GM12878 (cell line): Measurements from ENCODE around the gene PCNX1. TPM values are rescaled to one million over a fixed set of nuclear protein-coding genes. Genes with fewer than 3 reads are reported as not detected.

Experiments used
- ASH2L ChIP-seq: fragments of 300-600, 200-600 bp; sonication (generic); IDR thresholded peaks from 2 replicates; pipeline ENCODE4 v1.6.1; 2017; ENCODE audit warnings: low read depth, mild to moderate bottlenecking, borderline replicate concordance
- BHLHE40 ChIP-seq, 2 experiments: fragments of 450-650 bp in 1 of 2; IDR thresholded peaks; 2 replicates each; pipeline ENCODE4 v1.6.1; 2011 to 2017; ENCODE audit warnings: low read depth in 2 of 2, borderline replicate concordance in 1 of 2, improper control_type of control experiment in 1 of 2, low read length in 1 of 2, mild to moderate bottlenecking in 1 of 2
- CEBPZ ChIP-seq: fragments of 150-350 bp; IDR thresholded peaks from 2 replicates; pipeline ENCODE4 v1.6.1; 2016; ENCODE audit warnings: low read depth, low read length
- ESRRA ChIP-seq: IDR thresholded peaks from 2 replicates; pipeline ENCODE4 v1.6.1; 2012; ENCODE audit warnings: mild to moderate bottlenecking, low read length, improper control_type of control experiment
- ETV6 ChIP-seq, 2 experiments: fragments of 450-650 bp in 1 of 2; IDR thresholded peaks in 1 of 2; conservative IDR thresholded peaks in 1 of 2; 2 replicates each; pipeline ENCODE4 v1.6.1; 2014; ENCODE audit warnings: antibody characterized with exemption in 1 of 2, borderline replicate concordance in 1 of 2, low read depth in 1 of 2, mild to moderate bottlenecking in 1 of 2, moderate library complexity in 1 of 2
- GATAD2B ChIP-seq: fragments of 450-650 bp; conservative IDR thresholded peaks from 2 replicates; pipeline ENCODE4 v1.6.1; 2017; ENCODE audit warnings: low read depth, mild to moderate bottlenecking, moderate library complexity
- IKZF2 ChIP-seq, 2 experiments: fragments of 450-650 bp; IDR thresholded peaks; 2 replicates each; pipeline ENCODE4 v1.6.1; 2017; ENCODE audit warnings: mild to moderate bottlenecking in 2 of 2, moderate library complexity in 2 of 2
- MLLT1 ChIP-seq: fragments of 450-650 bp; IDR thresholded peaks from 2 replicates; pipeline ENCODE4 v1.6.1; 2016; ENCODE audit warnings: mild to moderate bottlenecking
- NFIC ChIP-seq: IDR thresholded peaks from 2 replicates; pipeline ENCODE4 v1.6.1; 2012; ENCODE audit warnings: low read depth, mild to moderate bottlenecking, inconsistent platforms, low read length, moderate library complexity
- NR2F1 ChIP-seq: fragments of 450-650 bp; conservative IDR thresholded peaks from 2 replicates; pipeline ENCODE4 v1.6.1; 2017; ENCODE audit warnings: mild to moderate bottlenecking
- PKNOX1 ChIP-seq: fragments of 450-650 bp; IDR thresholded peaks from 2 replicates; pipeline ENCODE4 v1.6.1; 2016; ENCODE audit warnings: mild to moderate bottlenecking
- RB1 ChIP-seq: fragments of 450-650 bp; formaldehyde crosslinking; IDR thresholded peaks from 2 replicates; pipeline ENCODE4 v1.6.1; 2017; ENCODE audit warnings: mild to moderate bottlenecking, borderline replicate concordance
- RBBP5 ChIP-seq: fragments of 200-600 bp; sonication (generic); conservative IDR thresholded peaks from 2 replicates; pipeline ENCODE4 v1.6.1; 2016
- REST ChIP-seq: IDR thresholded peaks from 2 replicates; pipeline ENCODE4 v1.6.1; 2012; ENCODE audit warnings: mild to moderate bottlenecking, low read depth, low read length
- RUNX3 ChIP-seq: IDR thresholded peaks from 2 replicates; pipeline ENCODE4 v1.6.1; 2012; ENCODE audit warnings: low read length, inconsistent platforms
- STAT1 ChIP-seq: fragments of 450-650 bp; conservative IDR thresholded peaks from 2 replicates; pipeline ENCODE4 v1.6.1; 2014; ENCODE audit warnings: antibody characterized with exemption, mild to moderate bottlenecking
- USF1 ChIP-seq: IDR thresholded peaks from 2 replicates; pipeline ENCODE4 v1.6.1; 2011; ENCODE audit warnings: borderline replicate concordance, low read depth, mild to moderate bottlenecking, moderate library complexity, mixed read lengths, low read length; ENCODE audit not compliant: insufficient read depth; ENCODE audit errors: extremely low read length
- YY1 ChIP-seq: IDR thresholded peaks from 2 replicates; pipeline ENCODE4 v1.6.1; 2011; ENCODE audit warnings: low read depth, mild to moderate bottlenecking, low read length
- ZNF24 ChIP-seq: fragments of 450-650 bp; IDR thresholded peaks from 2 replicates; pipeline ENCODE4 v1.6.1; 2017; ENCODE audit warnings: antibody characterized with exemption, mild to moderate bottlenecking
- polyA plus RNA-seq, 11 experiments: library from polyadenylated mRNA; depleted of rRNA in 4 of 11; unstranded in 6 of 11; stranded (reverse) in 5 of 11; fragments of >200 nt; fragmentation: Nextera tagmentation in 4 of 11; fragmentation: Illumina TruSeq in 1 of 11; extraction: Ambion mirVana in 4 of 11; extraction: Trizol in 1 of 11; gene quantifications; 1 replicate in 1 of 11; 2 replicates in 10 of 11; pipeline versions ENCODE4 v1.2.1 to v1.2.3, GENCODE V29; 2011 to 2016; ENCODE audit warnings: inconsistent platforms in 2 of 11, missing spikeins in 2 of 11, low read depth in 1 of 11
- total RNA-seq, 4 experiments: library from RNA; depleted of rRNA in 3 of 4; stranded (reverse); fragments of >200 nt in 3 of 4; fragmentation: Illumina TruSeq in 1 of 4; extraction: Trizol in 1 of 4; gene quantifications; 2 replicates each; pipeline versions ENCODE4 v1.2.1 to v1.2.3, GENCODE V29; 2013 to 2021

Gene PCNX1
- total and polyA plus RNA-seq, 10 of the 15 experiments (the other 5 are each of a cell fraction or from before 2014, with no cell fraction given): 4.6 to 53.9 (median 20.5) TPM

GRCh38 chr14:71130491-71131179 is 223.4 kb downstream of the PCNX1 start (continued):
- TF ChIP-seq REST (no peak), NFIC (no peak), RB1 (no peak), BHLHE40 (IDR thresholded peaks at IDR 0.05; ENCODE audit: borderline replicate concordance in 1 of 2, low read depth in 2 of 2, low read length in 1 of 2) (peak in 1 of 2 experiments; percentile 57; a peak in 1 of 4 replicates), GATAD2B (no peak), ASH2L (no peak), IKZF2 (IDR thresholded peaks at IDR 0.05) (peak; percentile 39 to 42; a peak in 2 of 4 replicates), NR2F1 (peak; percentile 82), RBBP5 (no peak), MLLT1 (0 out of 2 replicates have a peak, but pooled peaks have one; percentile 43), USF1 (no peak), STAT1 (no peak), YY1 (peak; percentile 52; the same call in 1 of the 2 replicates), RUNX3 (peak; percentile 29), ZNF24 (no peak), CEBPZ (no peak), PKNOX1 (0 out of 2 replicates have a peak, but pooled peaks have one; percentile 13), ESRRA (no peak), ETV6 (conservative IDR thresholded peaks at IDR 0.05 in 1 of 2, IDR thresholded peaks at IDR 0.05 in 1 of 2; ENCODE audit: borderline replicate concordance in 1 of 2, low read depth in 1 of 2) (no peak)
